Right lobe of liver (tissue), 6 donors: Measurements from ENCODE around the gene HELQ. TPM values are rescaled to one million over a fixed set of nuclear protein-coding genes. Genes with fewer than 3 reads are reported as not detected.
A peak's percentile ranks its signal among the peaks of the same experiment; 100 is the strongest.

Experiments
- ATAC-seq, 4 donors: fragments of 200-7000 bp; cut with Tn5 transposase; one replicate each; pipeline ENCODE4 v1.9.1; 2020; ENCODE audit warnings: mild to moderate bottlenecking in 4 of 4, moderate library complexity in 4 of 4
- DNase-seq, 3 donors: peaks; one replicate each; pipeline ENCODE4 v3.0.0-alpha.2; 2020
- H3K27ac ChIP-seq, 3 donors: fragments of 200-600 bp; one replicate each; pipeline ENCODE4 v1.8.0; 2022
- H3K27me3 ChIP-seq, 2 donors: fragments of 200-600 bp; one replicate each; pipeline ENCODE4 v1.8.0; 2022
- H3K36me3 ChIP-seq, 4 donors: fragments of 200-600 bp; sonication (generic) in 1 of 4; one replicate each; pipeline versions ENCODE4 v1.5.1 to v1.8.0; 2017 to 2022; ENCODE audit warnings: control low read depth in 1 of 4
- H3K4me1 ChIP-seq, 4 donors: fragments of 200-600 bp; sonication (generic) in 1 of 4; one replicate each; pipeline versions ENCODE4 v1.5.1 to v1.8.0; 2017 to 2022; ENCODE audit warnings: control low read depth in 1 of 4
- H3K4me3 ChIP-seq, 3 donors: fragments of 200-600 bp; one replicate each; pipeline ENCODE4 v1.8.0; 2022
- H3K9me3 ChIP-seq, 4 donors: fragments of 200-600 bp; sonication (generic) in 1 of 4; one replicate each; pipeline versions ENCODE4 v1.5.1 to v1.8.0; 2017 to 2022; ENCODE audit warnings: control low read depth in 1 of 4
- CTCF ChIP-seq, 4 donors: fragments of 200-600 bp in 3 of 4; fragments of 450-650 bp in 1 of 4; IDR thresholded peaks; one replicate each; pipeline versions ENCODE4 v1.5.1 to v1.8.0; 2016 to 2022; ENCODE audit warnings: antibody characterized with exemption in 4 of 4, mild to moderate bottlenecking in 2 of 4
- POLR2A ChIP-seq: fragments of 450-650 bp; IDR thresholded peaks from one replicate; pipeline ENCODE4 v1.6.1; 2017; ENCODE audit warnings: antibody characterized with exemption, mild to moderate bottlenecking
- WGBS: methylation state at CpG from one replicate; pipeline ENCODE4 v1.1.6; 2018; ENCODE audit warnings: low coverage, low lambda C conversion rate; ENCODE audit not compliant: insufficient coverage; ENCODE audit errors: missing lambda C conversion rate; 5-methylcytosine and 5-hydroxymethylcytosine counted together
- intact Hi-C, 2 donors: fragments of 100-400 bp; cut with DNase I; formaldehyde crosslinking; loops; one replicate each; pipeline versions ENCODE4 v1.11.2 to v1.14.1; 2022
- total RNA-seq, 6 experiments: library from RNA; depleted of rRNA in 2 of 6; stranded (reverse); fragments of >200 nt in 2 of 6; fragmentation: NEBNext Ultra II Directional in 3 of 6; extraction: Animal tissue kit (Norgen Biotek cat#: 25700) in 3 of 6; gene quantifications; one replicate each; pipeline versions ENCODE4 v1.1.0 to v1.2.4, GENCODE V29; 2016 to 2023
- donor health status: DM: no; HTN: yes; CAD: no.
- donor health status: DM: no; HTN: no; CAD: no.
- donor health status: DM: no; HTN: no; CAD: no.
- donor health status: DM: no; HTN: yes; CAD: no.
- donor health status: DM: no; HTN: yes; CAD: no.

Gene HELQ
- total RNA-seq, 6 experiments from 2014 or later: 5.6 to 8.0 (median 7.5) TPM

DNA sequence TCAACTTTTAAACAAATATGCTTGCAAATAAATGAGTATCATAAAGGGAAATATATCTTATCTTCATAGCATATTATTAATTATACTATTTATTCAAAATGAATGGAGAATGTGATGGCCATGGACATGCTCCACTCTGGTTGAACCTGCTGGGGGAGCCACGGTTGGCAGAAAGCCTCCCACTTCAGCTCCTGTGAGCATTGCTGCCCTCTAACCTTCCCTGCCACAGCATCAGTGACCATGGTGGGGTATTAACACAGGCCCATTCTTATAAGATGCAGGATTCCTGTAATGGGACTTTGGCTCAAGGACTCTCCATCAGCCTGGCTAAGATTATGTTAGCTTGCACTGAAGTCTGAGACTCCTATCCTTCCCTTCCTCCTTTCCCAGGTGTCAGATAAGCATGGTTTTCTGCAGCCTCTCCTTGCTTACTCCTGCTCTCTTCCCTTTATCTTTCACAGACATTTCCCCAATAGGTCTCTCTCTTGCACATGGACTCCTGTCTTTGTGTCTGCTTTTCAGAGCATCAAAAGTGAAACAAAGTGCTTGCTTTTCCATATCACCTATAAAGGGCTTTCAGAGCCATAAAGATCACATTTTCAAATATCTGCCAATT lies 34.2 kb upstream of the HELQ start:
- ATAC-seq (no peak), DNase-seq (no peak)
- TF ChIP-seq POLR2A (no peak), CTCF (IDR thresholded peaks at IDR 0.05) (no peak)
- Histone ChIP-seq H3K4me1 (peaks cover 0 to 17% (median 2%) of the 10 kb centered on the region in 4 donors), H3K27me3 (no peaks in the 10 kb centered on the region), H3K36me3 (no peaks in the 10 kb centered on the region), H3K4me3 (no peak overlapping the region), H3K27ac (no peak overlapping the region), H3K9me3 (no peaks in the 10 kb centered on the region)
- WGBS: 0% methylated on average over 1 of the region's 1 CpG
- intact Hi-C loops: no loop called here

DNA sequence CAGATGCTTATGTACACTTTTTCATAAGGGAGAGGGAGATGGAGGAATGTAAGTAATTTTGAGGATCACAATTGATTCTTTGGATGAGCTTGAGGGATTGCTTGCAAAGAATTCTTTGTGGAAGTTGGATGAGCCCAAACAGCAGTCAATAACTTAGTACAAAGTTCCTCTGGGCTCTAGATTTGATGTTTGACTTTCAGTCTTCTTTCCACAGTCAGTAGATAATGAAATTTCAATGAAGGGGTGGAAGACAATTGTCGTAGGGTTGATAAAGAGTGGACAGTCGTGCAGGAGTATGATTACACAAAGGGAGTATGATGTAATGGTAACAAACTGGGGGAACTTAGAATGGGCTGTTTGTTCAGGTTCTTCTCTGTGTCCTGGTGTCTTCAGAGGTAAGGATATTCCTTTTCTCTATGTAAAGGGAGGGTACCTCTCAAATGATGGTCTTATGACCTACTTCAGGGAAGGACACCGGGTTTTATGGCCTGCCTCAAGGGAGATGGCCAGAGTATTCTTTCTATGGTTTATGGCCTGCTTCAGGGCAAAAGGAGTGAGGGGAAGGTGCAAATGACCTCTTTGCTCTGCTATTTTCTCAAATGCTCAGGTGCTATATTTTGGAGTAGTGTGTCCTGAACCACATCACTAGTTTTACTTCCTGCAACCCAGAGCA lies 31.0 kb upstream of the HELQ start:
- WGBS: 44% methylated on average over 3 of the region's 3 CpGs
- no peaks in the 10 kb centered on the region for H3K9me3 ChIP-seq
- intact Hi-C loops: no loop called here
- no peak overlapping the region for H3K4me3 ChIP-seq
- no peak for DNase-seq
- peaks cover 0 to 17% (median 2%) of the 10 kb centered on the region in 4 donors for H3K4me1 ChIP-seq
- ATAC-seq: peak in 1 of 4 donors; percentile 5
- H3K36me3 ChIP-seq: no peaks in the 10 kb centered on the region
- no peak overlapping the region for H3K27ac ChIP-seq
- no peak for TF ChIP-seq POLR2A
- no peak for TF ChIP-seq CTCF (IDR thresholded peaks at IDR 0.05)
- H3K27me3 ChIP-seq: no peaks in the 10 kb centered on the region

DNA sequence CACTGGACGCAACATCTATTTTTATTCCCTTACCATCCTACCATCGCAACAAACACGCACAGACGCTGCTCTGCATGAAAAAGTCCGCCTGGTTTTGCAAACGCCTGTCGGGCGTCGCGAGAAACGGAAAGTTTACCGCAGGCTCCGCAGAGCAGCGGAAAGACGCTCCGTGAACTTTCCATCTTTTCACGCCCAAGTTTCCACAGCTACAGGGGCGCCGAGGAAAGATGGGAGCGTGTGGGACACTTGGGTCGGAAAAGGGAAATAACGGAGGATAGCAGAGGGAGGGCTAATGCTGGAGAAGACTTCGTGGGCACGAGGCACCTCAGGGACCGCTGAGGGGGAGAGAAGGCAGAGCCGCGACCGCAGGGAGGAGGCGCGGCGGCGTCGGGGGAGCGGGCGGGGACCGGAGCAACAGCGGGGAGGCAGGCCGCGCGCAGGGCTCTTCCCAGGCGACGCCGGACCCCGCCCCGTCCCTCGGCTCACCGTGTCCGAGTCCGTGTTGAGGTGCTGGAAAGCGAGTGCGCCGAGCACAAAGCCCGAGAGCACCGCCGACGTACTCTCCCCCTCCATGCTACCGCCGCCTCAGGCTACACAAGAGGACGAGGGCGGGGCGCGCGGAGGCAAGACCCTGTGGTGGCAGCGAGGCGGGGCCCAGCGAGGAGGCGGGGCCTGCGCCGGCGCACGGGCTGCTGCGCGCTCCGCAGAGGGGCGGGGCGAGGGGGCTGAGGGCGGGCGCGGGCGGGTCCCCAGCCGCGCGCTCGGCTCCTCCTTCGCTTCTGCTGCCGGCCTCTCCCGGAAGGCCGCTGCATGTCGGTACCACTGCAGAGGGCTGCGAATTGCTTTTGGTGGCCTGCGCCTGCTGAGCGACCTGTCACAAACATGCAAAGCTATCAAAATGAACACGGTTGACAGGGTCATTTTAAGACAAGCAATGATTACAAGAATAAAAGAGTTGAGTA lies 29.2 kb upstream of the HELQ start, which contains the start of gene ABRAXAS1:
TSS of gene ABRAXAS1 (minus strand) at position 601 of the 962 bp plus-strand sequence. CDS start at position 573, 28 bp downstream.
- H3K36me3 ChIP-seq: no peaks in the 10 kb centered on the region
- H3K27me3 ChIP-seq: no peaks in the 10 kb centered on the region
- under 1% methylated on average over 48 of the region's 93 CpGs for whole genome bisulfite sequencing
- peak; percentile 80 for TF ChIP-seq POLR2A
- TF ChIP-seq CTCF (IDR thresholded peaks at IDR 0.05): no peak
- H3K9me3 ChIP-seq: no peaks in the 10 kb centered on the region
- H3K27ac ChIP-seq: peak within 1 kb of the TSS; percentile 59 to 74 (median 65)
- H3K4me3 ChIP-seq: peak within 1 kb of the TSS; percentile 75 to 86 (median 82)
- ATAC-seq (peak; percentile 99 to 100 (median 99)), DNase-seq (peak; percentile 94 to 95 (median 95))
- H3K4me1 ChIP-seq: peaks cover 0 to 17% (median 2%) of the 10 kb centered on the region in 4 donors
- intact Hi-C loops: no loop called here

GRCh38 chr4:83473966-83474365 lies 18.3 kb upstream of the HELQ start:
- H3K36me3 ChIP-seq: peaks cover 0 to 7% (median 0%) of the 10 kb centered on the region in 4 donors
- no peak overlapping the region for H3K4me3 ChIP-seq
- H3K27me3 ChIP-seq: no peaks in the 10 kb centered on the region
- ATAC-seq: no peak
- intact Hi-C loops: no loop called here
- WGBS: 100% methylated on average over 2 of the region's 2 CpGs
- no peak overlapping the region for H3K27ac ChIP-seq
- TF ChIP-seq CTCF (IDR thresholded peaks at IDR 0.05) (no peak), POLR2A (no peak)
- DNase-seq: no peak
- H3K9me3 ChIP-seq: no peaks in the 10 kb centered on the region
- H3K4me1 ChIP-seq: no peaks in the 10 kb centered on the region
